ENCODE data around the gene FBN1. TPM values are rescaled to one million over a fixed set of nuclear protein-coding genes. Genes with fewer than 3 reads are reported as not detected.

FBN1 gene
- total RNA-seq, 1 donor from 2014 or later, result 1,183 TPM

DNA sequence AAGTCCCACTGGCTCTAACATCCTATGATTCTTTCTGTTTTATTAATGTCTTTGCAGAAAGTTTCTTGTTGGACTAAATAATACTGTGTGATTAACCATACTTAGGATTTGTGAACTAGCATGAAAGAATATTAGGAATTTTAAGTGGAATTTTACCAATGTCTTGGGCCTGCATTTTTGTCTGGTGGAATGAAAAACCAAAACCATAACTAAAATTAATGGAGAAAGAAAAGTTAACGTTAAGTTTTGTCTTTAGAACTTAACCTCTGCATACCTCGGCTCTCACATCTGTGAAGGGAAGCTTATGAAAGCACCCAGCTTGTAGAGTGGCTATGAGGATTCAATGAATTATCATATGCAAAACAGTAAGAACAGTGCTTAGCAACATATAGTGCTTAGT lies 6.5 kb downstream of the FBN1 start:
- Mint-ChIP-seq H3K9me3 (ENCODE audit: low read depth) (no peaks in the 10 kb centered on the region), H3K27me3 (ENCODE audit: low read depth) (no peaks in the 10 kb centered on the region), H3K4me3 (ENCODE audit: unreplicated experiment) (no peak overlapping the region), H3K36me3 (ENCODE audit: low read depth) (peaks cover 29% of the 10 kb centered on the region), H3K4me1 (ENCODE audit: low read depth) (peaks cover 81% of the 10 kb centered on the region), H3K27ac (ENCODE audit: unreplicated experiment) (peak overlapping the region; percentile 95)
- DNase-seq (ENCODE audit: low spot score), result no peak
- TF ChIP-seq, protein P1, sequence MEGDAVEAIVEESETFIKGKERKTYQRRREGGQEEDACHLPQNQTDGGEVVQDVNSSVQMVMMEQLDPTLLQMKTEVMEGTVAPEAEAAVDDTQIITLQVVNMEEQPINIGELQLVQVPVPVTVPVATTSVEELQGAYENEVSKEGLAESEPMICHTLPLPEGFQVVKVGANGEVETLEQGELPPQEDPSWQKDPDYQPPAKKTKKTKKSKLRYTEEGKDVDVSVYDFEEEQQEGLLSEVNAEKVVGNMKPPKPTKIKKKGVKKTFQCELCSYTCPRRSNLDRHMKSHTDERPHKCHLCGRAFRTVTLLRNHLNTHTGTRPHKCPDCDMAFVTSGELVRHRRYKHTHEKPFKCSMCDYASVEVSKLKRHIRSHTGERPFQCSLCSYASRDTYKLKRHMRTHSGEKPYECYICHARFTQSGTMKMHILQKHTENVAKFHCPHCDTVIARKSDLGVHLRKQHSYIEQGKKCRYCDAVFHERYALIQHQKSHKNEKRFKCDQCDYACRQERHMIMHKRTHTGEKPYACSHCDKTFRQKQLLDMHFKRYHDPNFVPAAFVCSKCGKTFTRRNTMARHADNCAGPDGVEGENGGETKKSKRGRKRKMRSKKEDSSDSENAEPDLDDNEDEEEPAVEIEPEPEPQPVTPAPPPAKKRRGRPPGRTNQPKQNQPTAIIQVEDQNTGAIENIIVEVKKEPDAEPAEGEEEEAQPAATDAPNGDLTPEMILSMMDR (IDR thresholded peaks at IDR 0.05), result no peak

DNA sequence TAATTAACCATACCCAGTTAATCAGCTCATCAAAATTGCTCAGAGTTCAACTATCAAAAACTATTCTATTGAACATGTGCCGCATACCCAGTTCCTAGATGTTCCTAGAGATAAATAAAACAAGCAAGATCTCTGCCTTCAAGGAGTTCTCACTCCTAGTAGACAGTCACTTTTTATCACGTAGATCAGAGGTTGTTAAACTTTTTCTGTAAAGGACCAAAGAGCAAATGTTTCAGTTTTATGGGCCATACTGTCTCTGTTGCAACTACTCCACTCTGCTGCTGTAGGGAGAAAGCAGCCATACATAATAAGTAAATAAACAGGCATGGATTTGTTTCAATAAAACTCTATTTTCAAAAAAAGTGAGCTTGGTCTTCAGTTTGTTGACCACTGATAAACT lies 7.9 kb downstream of the FBN1 start:
- Mint-ChIP-seq H3K36me3 (ENCODE audit: low read depth) (peaks cover 26% of the 10 kb centered on the region), H3K27me3 (ENCODE audit: low read depth) (no peaks in the 10 kb centered on the region), H3K27ac (ENCODE audit: unreplicated experiment) (peak overlapping the region; percentile 95), H3K4me3 (ENCODE audit: unreplicated experiment) (no peak overlapping the region), H3K4me1 (ENCODE audit: low read depth) (peaks cover 94% of the 10 kb centered on the region), H3K9me3 (ENCODE audit: low read depth) (no peaks in the 10 kb centered on the region)
- TF ChIP-seq, protein P1 (IDR thresholded peaks at IDR 0.05), result no peak
- no peak for DNase-seq (ENCODE audit: low spot score)

DNA sequence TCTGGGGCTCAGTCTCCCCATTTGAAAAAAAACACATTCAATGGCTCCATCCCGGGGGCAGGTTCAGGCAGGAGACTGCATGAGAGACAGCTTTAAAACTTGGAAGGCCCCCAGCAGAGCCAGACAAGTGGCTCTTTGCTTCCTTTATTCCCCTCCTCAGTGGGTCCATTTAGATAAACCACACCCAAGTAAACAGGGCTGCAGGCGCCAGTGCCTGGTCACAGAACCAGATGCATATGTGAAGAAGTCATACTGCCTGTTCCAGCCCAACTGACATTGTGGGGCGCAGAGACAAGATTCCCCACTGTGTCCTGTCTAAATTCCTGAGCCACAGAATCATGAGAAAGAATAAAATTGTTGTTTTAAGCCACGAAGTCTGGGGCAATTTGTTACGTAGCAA lies 9.0 kb downstream of the FBN1 start:
- peak overlapping the region; percentile 95 for H3K27ac Mint-ChIP-seq (ENCODE audit: unreplicated experiment)
- peak overlapping the region; percentile 17 for H3K4me3 Mint-ChIP-seq (ENCODE audit: unreplicated experiment)
- TF ChIP-seq, protein P1 (IDR thresholded peaks at IDR 0.05), result no peak
- DNase-seq (ENCODE audit: low spot score), result peak; percentile 82
- H3K4me1 Mint-ChIP-seq (ENCODE audit: low read depth), result peaks cover 97% of the 10 kb centered on the region
- no peaks in the 10 kb centered on the region for H3K27me3 Mint-ChIP-seq (ENCODE audit: low read depth)
- peaks cover 24% of the 10 kb centered on the region for H3K36me3 Mint-ChIP-seq (ENCODE audit: low read depth)
- H3K9me3 Mint-ChIP-seq (ENCODE audit: low read depth), result no peaks in the 10 kb centered on the region

DNA sequence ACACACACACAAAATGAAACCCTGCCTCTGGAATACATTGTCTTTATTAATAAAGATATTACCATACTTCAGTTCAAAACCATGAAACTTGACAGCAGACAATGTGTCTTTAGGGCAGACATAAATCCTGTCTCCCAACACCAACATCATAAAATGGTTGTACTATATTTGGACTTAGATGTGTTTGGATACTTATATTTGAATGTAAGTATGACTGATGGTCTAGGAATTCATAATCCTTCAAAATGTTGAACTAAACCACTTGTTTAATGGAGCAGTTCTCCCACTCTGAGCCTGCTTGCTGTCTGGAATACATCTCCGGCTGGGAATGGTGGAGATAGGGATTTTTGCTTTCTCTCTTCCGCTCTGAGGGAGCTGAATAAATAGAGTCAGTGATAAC lies 10.6 kb downstream of the FBN1 start:
- TF ChIP-seq, protein P1 (IDR thresholded peaks at IDR 0.05), result no peak
- Mint-ChIP-seq H3K4me3 (ENCODE audit: unreplicated experiment) (peak overlapping the region; percentile 50), H3K27me3 (ENCODE audit: low read depth) (no peaks in the 10 kb centered on the region), H3K4me1 (ENCODE audit: low read depth) (peaks cover 97% of the 10 kb centered on the region), H3K36me3 (ENCODE audit: low read depth) (peaks cover 14% of the 10 kb centered on the region), H3K27ac (ENCODE audit: unreplicated experiment) (peak overlapping the region; percentile 95), H3K9me3 (ENCODE audit: low read depth) (no peaks in the 10 kb centered on the region)
- no peak for DNase-seq (ENCODE audit: low spot score)

DNA sequence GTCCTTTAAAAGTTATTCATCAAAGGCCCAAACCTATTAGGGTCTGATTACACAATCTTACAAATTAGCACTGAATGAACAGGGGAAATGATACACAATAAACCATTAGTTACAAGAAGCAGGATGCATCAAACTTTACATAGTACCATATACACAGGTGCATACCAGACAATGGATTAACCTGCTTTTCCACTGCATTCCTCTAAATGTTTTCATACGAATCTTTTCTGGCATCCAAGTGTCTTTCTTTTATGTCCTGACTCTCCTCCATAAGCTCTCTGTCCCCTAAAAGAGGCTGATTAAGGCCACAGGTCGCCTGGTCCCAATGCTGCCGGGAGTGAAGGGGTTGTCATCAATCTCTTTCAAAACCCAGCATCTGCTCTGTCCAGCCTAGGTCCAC lies 11.4 kb downstream of the FBN1 start:
- TF ChIP-seq, protein P1 (IDR thresholded peaks at IDR 0.05), result no peak
- Mint-ChIP-seq H3K27ac (ENCODE audit: unreplicated experiment) (peak overlapping the region; percentile 95), H3K36me3 (ENCODE audit: low read depth) (peaks cover 14% of the 10 kb centered on the region)

More for the DNA sequence above, 11.4 kb downstream of the FBN1 start:
- Mint-ChIP-seq H3K9me3 (ENCODE audit: low read depth) (no peaks in the 10 kb centered on the region), H3K4me1 (ENCODE audit: low read depth) (peaks cover 100% of the 10 kb centered on the region), H3K27me3 (ENCODE audit: low read depth) (no peaks in the 10 kb centered on the region), H3K4me3 (ENCODE audit: unreplicated experiment) (peak overlapping the region; percentile 50)
- DNase-seq (ENCODE audit: low spot score), result no peak

All from chondrocyte (in vitro differentiated cells).